COLO668 (cell line): ENCODE data around the gene ASNSD1.
"Not testable (repeated sequence)": the region's sequence is repeated elsewhere in the genome, so short reads cannot be mapped to it uniquely, and the experiment has no call there.

ENCODE experiments used
- DNase-seq: peaks from one replicate; lab custom pipeline; 2025; ENCODE audit not compliant: unreplicated experiment; lab: John Stamatoyannopoulos, UW

The ASNSD1 gene

GRCh38 chr2:189641590-189641989 lies 19.7 kb upstream of the ASNSD1 start:
- DNase-seq = no peak

DNA sequence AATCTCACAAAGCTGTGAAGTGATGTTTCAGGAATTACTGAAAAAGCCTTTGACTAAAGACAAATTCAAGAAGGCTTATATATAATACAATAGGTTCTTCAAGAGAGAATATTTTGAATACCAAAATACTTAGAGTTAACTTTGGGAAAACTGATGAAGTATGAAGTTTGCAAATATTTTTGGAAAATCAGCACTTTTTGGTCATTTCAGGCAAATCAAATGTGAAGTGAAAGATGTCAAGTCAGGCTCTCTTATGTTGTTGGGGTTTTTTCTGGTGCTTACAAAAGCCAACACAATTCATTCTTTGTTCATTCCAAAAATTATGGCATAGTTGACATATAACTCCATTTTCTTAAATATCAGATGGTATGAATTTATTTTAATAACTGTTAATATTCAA lies 14.7 kb upstream of the ASNSD1 start:
- no peak for DNase-seq

DNA sequence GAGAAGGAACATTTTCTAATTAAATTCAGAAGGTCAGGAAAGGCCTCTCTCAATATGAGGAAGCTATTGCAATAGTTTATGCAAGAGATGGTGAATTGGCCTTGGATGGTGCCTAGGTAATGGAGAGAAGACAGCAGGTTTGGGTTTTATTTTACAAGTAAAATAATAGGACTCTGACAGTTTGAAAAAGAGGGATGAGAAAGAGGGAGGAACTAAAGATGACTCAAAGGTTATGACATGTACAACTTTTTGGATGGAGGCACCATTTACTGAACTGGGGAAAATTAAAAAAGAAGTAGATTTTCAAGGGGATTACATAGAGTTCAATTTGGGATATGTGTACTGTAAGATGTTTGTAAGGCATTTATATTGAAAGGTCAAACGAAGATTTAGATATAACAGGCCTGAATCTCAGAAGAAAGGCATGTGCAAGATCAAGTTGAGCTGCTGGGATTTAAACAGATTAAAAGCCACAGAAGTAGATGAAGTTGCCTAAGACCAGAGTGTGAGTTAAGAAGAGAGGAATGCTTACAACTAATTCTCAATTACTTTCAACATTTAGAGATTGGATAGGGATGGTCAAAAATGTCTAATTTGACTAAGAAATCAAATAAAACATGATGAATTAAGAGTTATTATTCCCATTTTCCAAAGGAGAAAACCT lies 12.3 kb upstream of the ASNSD1 start:
- no peak for DNase-seq

GRCh38 chr2:189651284-189651683 lies 10.0 kb upstream of the ASNSD1 start:
- no peak for DNase-seq

GRCh38 chr2:189653464-189653863 lies 7.8 kb upstream of the ASNSD1 start:
- not testable (repeated sequence) for DNase-seq

DNA sequence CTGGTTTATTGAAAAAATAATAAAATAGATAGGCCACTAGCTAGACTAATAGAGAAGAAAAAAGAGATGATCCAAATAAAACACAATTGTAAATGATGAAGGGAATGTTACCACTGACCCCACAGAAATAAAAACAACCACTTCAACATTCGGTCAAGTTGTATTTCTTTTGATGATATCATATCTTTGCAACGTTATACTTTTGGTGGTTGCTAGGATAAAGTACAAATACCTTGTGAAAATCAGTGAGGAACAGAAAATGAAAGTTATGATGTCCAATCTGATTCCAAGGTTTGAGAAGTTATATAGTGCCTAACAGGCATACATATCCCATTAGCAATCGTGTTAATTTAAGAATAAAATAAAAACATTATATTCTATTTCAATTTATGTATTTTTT lies 6.6 kb upstream of the ASNSD1 start:
- no peak for DNase-seq

GRCh38 chr2:189657867-189658266 lies 3.4 kb upstream of the ASNSD1 start:
- no peak for DNase-seq

GRCh38 chr2:189658306-189659212 lies 2.7 kb upstream of the ASNSD1 start:
- no peak for DNase-seq

DNA sequence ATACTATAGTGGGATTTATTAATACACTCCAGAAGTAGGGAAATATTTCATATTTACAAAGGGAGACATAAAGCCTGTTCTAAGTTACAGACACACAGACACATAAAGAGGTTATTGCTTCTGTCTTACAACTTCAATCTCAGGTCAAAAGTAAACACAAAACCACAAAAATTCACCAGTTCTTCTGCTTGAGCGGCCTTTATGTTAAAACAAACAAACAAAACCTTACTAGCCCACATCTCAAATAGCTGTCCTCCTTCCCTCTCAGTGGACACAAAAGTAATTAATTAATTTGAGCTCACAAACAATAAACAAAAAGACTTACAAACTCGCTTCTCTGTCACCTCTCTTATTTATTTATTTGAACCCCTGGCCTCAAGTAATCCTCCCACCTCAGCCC lies 1.5 kb upstream of the ASNSD1 start:
- no peak for DNase-seq

DNA sequence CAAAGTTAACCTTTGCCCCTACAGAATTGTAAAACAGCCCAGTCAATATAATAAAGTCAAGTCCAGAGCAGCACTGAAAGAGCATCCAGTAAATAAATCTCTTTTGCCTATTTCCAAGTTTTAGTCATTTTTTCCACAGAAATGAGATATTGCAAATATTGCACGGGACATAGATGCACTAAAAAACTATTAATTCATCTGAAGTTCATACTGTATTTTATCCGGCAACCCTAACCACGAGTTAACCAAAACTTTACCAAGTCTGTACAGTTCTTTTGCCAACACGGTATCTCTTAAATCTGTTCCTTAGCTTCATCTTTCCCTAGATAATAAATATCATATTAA lies 484 bp upstream of the ASNSD1 start:
- no peak for DNase-seq

GRCh38 chr2:189661957-189662321 lies 680 bp downstream of the ASNSD1 start:
- DNase-seq = no peak

- DNase-seq = no peak
Measured at GRCh38 chr2:189662669-189663226, 1.5 kb downstream of the ASNSD1 start.

DNA sequence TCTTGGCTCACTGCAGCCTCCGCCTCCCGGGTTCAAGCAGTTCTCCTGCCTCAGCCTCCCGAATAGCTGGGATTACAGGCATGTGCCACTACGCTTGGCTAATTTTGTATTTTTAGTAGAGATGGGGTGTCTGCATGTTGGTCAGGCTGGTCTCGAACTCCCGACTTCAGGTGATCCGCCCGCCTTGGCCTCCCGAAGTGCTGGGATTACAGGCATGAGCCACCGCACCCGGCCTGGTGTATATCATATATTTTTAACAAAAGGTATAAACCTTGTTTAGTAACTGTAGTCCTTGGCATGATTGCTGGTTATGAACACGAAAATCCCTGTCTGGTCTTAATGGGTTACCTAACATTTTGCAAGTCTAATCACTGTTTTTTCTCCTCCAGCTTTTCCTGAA lies 2.1 kb downstream of the ASNSD1 start:
- DNase-seq = not testable (repeated sequence)

DNA sequence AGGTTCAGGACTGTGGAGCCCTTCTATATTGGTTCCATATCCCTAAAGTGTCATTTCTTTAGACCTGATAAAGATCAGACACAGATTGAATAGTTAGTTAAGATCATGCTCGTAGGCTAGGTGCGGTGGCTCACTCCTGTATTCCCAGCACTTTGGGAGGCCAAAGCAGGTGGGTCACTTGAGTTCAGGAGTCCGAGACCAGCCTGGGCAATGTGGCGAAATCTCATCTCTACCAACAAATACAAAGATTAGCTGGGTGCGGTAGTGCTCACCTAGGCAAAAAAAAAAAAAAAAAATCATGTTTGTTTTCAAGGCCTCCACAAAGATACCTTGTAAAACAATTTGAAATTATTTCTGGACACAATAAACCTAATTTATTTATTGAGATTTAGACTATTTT lies 8.7 kb downstream of the ASNSD1 start:
- DNase-seq = no peak

DNA sequence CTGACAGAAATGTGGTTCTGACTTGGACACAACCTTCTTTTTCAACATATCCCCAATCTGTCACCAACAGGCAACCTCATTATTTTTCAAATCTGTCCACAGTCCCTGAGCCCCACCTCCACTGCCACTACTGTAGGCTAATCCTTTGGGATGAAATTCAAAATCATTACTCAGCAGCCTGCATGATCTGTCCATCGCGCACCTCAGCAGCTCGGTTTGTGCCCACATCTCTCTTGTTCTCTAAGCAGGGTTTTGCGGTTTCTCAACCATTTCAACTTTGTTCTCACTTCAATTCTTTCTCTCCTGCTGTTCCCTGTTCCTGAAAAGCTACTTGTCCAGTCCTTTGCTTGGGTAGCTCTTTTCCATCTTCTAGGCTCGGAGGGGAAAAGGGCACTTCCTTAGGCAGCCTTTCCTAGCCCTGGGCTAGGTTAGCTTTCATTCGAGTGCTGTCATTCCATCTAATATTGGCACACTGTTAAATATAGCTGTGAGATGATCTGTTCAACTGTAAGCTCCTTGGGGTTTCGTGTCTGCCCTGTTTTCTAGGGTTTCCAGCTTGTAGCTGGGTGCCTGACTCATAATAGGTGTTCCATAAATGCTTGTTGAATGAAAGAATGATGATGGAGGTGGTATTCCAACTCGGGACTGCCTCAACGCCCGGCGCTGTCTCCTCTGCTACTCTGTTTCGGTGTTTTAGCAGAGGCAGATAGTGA lies 12.6 kb downstream of the ASNSD1 start:
- no peak for DNase-seq

- DNase-seq = peak; percentile 91
Measured at GRCh38 chr2:189674374-189675112, 13.3 kb downstream of the ASNSD1 start, which contains the start of gene ANKAR. ANKAR (plus strand) TSS chr2:189674670; CDS start chr2:189676491, 1,821 bp downstream.

- no peak for DNase-seq
Measured at GRCh38 chr2:189676471-189676870, 15.2 kb downstream of the ASNSD1 start.

GRCh38 chr2:189679226-189679625 lies 18.0 kb downstream of the ASNSD1 start:
- DNase-seq = no peak

- DNase-seq = no peak
Measured at GRCh38 chr2:189681203-189681602, 19.9 kb downstream of the ASNSD1 start.

GRCh38 chr2:189681903-189682302 lies 20.6 kb downstream of the ASNSD1 start:
- no peak for DNase-seq

DNA sequence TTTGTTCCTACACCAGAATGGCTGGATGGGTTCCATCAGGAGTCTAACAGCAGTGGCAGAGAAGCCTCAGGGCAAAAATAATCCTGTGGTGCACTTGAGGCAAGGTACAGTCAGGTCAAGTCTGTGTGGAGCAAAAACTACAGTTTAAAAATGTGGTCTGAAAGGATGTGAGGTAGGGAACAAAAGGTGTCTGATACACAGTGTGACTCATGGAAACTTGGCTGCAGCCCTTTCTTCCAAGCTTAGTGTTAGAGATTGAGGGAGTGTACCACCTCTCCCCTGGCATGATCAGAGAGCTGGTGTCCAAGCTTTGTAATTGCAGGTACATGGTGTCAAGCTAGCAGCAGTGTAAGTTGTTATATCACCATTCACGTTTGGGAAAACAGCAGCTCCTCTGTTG lies 22.1 kb downstream of the ASNSD1 start:
- no peak for DNase-seq
